Choroid plexus epithelial cell (primary cell): ENCODE measurements around the gene PER2.

Experiments
- DNase-seq: peaks from one replicate; pipeline ENCODE4 v3.0.0-alpha.2; 2010; ENCODE audit warnings: low read depth
- H3K4me3 ChIP-seq: 2 replicates; pipeline ENCODE4 v1.5.1; 2011; ENCODE audit warnings: low read depth, mild to moderate bottlenecking, control low read depth, low read length, moderate library complexity
- TF ChIP-seq, protein P1 (sequence below): conservative IDR thresholded peaks from 2 replicates; pipeline ENCODE4 v1.5.1; 2011; ENCODE audit warnings: low read depth, mild to moderate bottlenecking, control low read depth, inconsistent platforms, low read length, moderate library complexity

The PER2 gene

DNA sequence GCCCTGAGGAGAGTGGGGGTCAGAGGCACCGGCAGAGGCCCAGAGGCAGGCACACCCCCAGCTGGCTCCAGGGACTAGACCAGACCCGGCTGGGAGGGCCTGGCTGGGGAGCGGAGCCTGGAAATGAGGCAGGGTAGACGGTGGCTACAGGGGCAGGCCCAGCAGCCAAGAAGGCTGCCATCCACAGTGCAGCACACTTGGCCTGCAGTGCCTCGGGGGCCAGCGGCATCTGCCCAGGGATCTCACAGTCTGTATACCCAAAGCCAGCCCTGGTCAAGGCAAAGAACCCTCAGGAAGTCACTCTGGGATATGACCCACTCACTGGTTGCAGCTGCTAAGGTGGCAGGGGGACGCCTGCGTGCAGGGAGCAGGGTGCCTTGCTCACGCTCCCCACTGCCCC is 17.8 kb downstream of the PER2 start:
- TF ChIP-seq, protein P1, sequence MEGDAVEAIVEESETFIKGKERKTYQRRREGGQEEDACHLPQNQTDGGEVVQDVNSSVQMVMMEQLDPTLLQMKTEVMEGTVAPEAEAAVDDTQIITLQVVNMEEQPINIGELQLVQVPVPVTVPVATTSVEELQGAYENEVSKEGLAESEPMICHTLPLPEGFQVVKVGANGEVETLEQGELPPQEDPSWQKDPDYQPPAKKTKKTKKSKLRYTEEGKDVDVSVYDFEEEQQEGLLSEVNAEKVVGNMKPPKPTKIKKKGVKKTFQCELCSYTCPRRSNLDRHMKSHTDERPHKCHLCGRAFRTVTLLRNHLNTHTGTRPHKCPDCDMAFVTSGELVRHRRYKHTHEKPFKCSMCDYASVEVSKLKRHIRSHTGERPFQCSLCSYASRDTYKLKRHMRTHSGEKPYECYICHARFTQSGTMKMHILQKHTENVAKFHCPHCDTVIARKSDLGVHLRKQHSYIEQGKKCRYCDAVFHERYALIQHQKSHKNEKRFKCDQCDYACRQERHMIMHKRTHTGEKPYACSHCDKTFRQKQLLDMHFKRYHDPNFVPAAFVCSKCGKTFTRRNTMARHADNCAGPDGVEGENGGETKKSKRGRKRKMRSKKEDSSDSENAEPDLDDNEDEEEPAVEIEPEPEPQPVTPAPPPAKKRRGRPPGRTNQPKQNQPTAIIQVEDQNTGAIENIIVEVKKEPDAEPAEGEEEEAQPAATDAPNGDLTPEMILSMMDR = no peak
- no peak overlapping the region for H3K4me3 ChIP-seq
- DNase-seq = no peak

DNA sequence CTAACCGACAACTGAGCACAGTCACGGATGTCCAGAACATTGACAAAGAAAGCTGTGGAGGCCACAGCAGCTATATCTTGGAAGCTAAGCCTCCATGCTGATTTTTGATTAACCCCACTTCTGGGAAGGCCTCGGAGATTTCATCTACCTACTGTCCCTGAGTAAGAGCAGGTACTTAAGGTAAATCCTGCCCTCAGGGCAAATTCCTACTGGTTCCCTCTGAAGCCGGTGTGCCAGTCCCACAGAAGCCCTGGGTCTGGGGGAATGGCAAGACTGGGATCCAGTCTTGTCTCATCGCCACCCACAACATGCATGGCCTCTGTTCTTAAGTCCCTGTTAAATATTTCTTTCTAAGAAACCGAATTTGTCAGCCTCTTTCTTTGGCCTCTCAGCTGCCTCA is 18.7 kb downstream of the PER2 start:
- DNase-seq = no peak
- no peak overlapping the region for H3K4me3 ChIP-seq
- TF ChIP-seq, protein P1 = no peak

DNA sequence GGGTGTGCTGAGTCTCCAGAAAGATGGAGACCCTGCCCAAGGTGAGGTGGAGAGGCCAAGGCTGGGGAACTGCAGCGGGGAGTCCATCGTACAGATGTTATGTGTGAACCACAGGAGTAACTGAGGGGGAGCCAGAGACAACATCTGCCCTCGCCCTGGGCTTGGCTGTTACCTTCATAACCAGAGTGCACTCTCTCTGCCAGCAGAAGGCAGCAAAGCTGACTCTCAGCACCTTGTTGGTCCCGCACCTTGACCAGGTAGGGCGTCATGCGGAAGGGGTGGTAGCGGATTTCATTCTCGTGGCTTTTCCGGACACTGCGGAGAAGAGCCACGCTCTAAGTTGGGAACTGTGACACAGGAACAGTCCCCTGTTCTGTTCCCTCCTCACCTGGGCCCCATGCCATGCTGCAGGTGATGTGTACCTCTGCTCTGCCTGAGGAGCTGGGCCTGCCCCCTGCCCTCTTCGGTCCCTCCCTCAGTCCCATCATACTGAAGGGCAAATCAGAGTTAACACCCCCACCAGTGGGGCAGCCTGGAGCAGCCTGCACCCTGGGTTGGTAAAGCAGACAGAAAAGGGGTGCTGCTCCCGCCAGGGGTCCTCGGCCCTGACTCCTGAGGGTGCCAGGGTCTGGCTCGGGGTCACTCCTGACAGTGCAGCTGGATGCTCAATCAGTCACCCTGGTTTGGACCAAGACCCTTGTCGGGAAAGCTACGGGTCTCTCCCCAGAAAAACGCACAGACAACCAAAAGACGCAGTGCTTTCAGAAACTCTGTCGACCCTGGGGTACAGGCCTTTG is 20.3 kb downstream of the PER2 start:
- no peak for DNase-seq
- H3K4me3 ChIP-seq = no peak overlapping the region
- TF ChIP-seq, protein P1 = no peak

DNA sequence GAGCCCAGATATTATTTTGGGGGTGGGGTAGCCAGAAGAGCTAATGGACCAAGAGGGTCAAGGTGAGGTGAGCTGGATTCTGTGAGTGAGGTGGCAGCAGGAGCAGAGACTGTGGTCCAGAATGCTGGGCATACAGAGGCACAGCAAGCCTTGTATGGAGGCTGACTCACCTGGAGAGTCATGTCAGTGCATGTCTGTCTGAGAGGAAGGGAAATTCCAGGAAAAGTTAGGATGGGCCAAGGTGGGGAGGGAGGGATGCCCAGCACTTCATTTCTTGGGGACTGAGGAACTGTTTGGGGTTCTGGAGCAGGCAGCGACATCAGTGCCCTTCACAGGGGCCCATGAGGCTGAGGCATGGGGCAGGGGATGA is 21.1 kb downstream of the PER2 start:
- no peak overlapping the region for H3K4me3 ChIP-seq
- TF ChIP-seq, protein P1 = no peak
- no peak for DNase-seq

DNA sequence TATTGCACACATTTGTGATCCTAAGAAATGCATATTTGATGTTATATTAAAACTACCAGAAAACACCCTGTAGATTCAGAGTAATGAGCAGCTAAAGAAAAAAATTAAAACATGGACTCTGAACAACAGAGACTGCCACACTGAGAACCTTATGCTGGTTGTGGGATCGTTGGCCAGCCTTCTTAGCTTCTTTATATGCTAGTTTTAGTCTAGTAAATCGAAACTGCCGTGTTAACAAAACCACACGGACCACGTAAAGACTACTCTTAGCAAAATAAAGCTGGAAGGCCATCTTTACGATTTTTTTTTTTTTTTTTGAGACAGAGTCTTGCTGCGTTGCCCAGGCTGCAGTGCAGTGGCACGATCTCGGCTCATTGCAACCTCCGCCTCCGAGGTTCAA is 22.8 kb downstream of the PER2 start:
- TF ChIP-seq, protein P1 = no peak
- H3K4me3 ChIP-seq = no peak overlapping the region
- no peak for DNase-seq

DNA sequence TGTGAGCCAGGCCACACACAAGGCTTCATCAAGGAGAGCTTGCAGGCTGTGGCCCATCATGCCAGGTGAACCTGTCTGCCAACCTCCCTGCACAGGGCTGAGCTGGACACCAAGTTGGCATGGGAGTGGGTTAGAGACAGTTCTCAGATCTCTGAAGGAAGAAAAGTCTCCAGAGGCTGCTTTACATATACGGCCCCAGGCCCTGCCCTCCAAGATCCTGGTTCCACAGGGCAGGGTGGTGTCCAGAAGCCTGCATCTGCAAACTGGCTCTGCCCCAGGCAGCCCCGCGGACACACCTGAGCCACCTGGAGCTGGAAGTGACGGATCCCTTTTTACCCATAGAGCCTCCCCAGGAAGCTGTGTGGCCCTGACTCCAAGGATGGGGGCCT is 24.3 kb downstream of the PER2 start:
- TF ChIP-seq, protein P1 = no peak
- H3K4me3 ChIP-seq = no peak overlapping the region
- DNase-seq = no peak
